Activated T-helper 2 cell treated with anti-CD3 and anti-CD28 coated beads, Interferon-gamma antibody, Interleukin-2, Interleukin-4, amounts not matched to agents 10 μg/mL and 5 μg/mL and 100 μg/mL, durations not matched to agents 14 hours and 24 hours and 36 hours (primary cell): ENCODE data around the gene MEF2D. TPM values are rescaled to one million over a fixed set of nuclear protein-coding genes. Genes with fewer than 3 reads are reported as not detected.
A peak's percentile ranks its signal among the peaks of the same experiment; 100 is the strongest.

ENCODE experiments used
- DNase-seq: peaks from one replicate; pipeline ENCODE4 v3.0.0; 2021; ENCODE audit warnings: low spot score
- H3K27ac Mint-ChIP-seq: one replicate; pipeline ENCODE4 v1.8.0; 2021; ENCODE audit warnings: mixed read lengths
- H3K27me3 Mint-ChIP-seq: one replicate; pipeline ENCODE4 v1.8.0; 2021; ENCODE audit warnings: low read depth, mixed read lengths
- H3K36me3 Mint-ChIP-seq: one replicate; pipeline ENCODE4 v1.8.0; 2021; ENCODE audit warnings: low read depth, mixed read lengths
- H3K4me1 Mint-ChIP-seq: one replicate; pipeline ENCODE4 v1.8.0; 2021; ENCODE audit warnings: low read depth, mixed read lengths
- H3K4me3 Mint-ChIP-seq: one replicate; pipeline ENCODE4 v1.8.0; 2021; ENCODE audit warnings: low read depth, mild to moderate bottlenecking, moderate library complexity, mixed read lengths
- H3K9me3 Mint-ChIP-seq: one replicate; pipeline ENCODE4 v1.8.0; 2021; ENCODE audit warnings: mixed read lengths
- intact Hi-C: fragments of 100-400 bp; cut with micrococcal nuclease; formaldehyde crosslinking; loops from one replicate; pipeline ENCODE4 v1.15.1; 2023
- total RNA-seq: library from RNA; stranded (reverse); gene quantifications from 2 replicates; pipeline ENCODE4 v1.2.3, GENCODE V29; 2022

The MEF2D gene
- total RNA-seq, 1 donor from 2014 or later = 42.1 TPM

GRCh38 chr1:156517748-156518147, 17.2 kb upstream of the MEF2D start:
- intact Hi-C loops = no loop called here
- no peak for DNase-seq
- Mint-ChIP-seq H3K4me1 (no peaks in the 10 kb centered on the region), H3K27ac (no peak overlapping the region), H3K4me3 (no peak overlapping the region), H3K36me3 (no peaks in the 10 kb centered on the region), H3K27me3 (peaks cover 2% of the 10 kb centered on the region), H3K9me3 (no peaks in the 10 kb centered on the region)

GRCh38 chr1:156516821-156517220, 16.2 kb upstream of the MEF2D start:
- no peaks in the 10 kb centered on the region for H3K9me3 Mint-ChIP-seq
- H3K4me1 Mint-ChIP-seq = peaks cover 8% of the 10 kb centered on the region
- intact Hi-C loops = no loop called here
- H3K27me3 Mint-ChIP-seq = peaks cover under 1% of the 10 kb centered on the region
- no peak overlapping the region for H3K27ac Mint-ChIP-seq
- no peak overlapping the region for H3K4me3 Mint-ChIP-seq
- no peak for DNase-seq
- H3K36me3 Mint-ChIP-seq = no peaks in the 10 kb centered on the region

GRCh38 chr1:156515956-156516355, 15.4 kb upstream of the MEF2D start:
- no peak overlapping the region for H3K27ac Mint-ChIP-seq
- intact Hi-C loops = no loop called here

GRCh38 chr1:156513185-156513584, 12.6 kb upstream of the MEF2D start:
- intact Hi-C loops = no loop called here
- Mint-ChIP-seq H3K27me3 (peaks cover 2% of the 10 kb centered on the region), H3K27ac (no peak overlapping the region), H3K36me3 (no peaks in the 10 kb centered on the region), H3K9me3 (no peaks in the 10 kb centered on the region), H3K4me3 (no peak overlapping the region), H3K4me1 (peaks cover 29% of the 10 kb centered on the region)
- DNase-seq = no peak

More at GRCh38 chr1:156515956-156516355, 15.4 kb upstream of the MEF2D start:
- Mint-ChIP-seq H3K9me3 (no peaks in the 10 kb centered on the region), H3K36me3 (no peaks in the 10 kb centered on the region), H3K27me3 (peaks cover 2% of the 10 kb centered on the region), H3K4me1 (peaks cover 11% of the 10 kb centered on the region), H3K4me3 (no peak overlapping the region)
- DNase-seq = no peak

GRCh38 chr1:156511644-156512043, 11.1 kb upstream of the MEF2D start:
- Mint-ChIP-seq H3K4me3 (peak overlapping the region; percentile 33), H3K27ac (peak overlapping the region; percentile 82), H3K27me3 (peaks cover 2% of the 10 kb centered on the region), H3K9me3 (no peaks in the 10 kb centered on the region), H3K36me3 (no peaks in the 10 kb centered on the region), H3K4me1 (peaks cover 38% of the 10 kb centered on the region)
- no peak for DNase-seq
- intact Hi-C loops = no loop called here

GRCh38 chr1:156510709-156511108, 10.1 kb upstream of the MEF2D start:
- intact Hi-C loops = no loop called here
- Mint-ChIP-seq H3K27me3 (peaks cover 2% of the 10 kb centered on the region), H3K4me1 (peaks cover 48% of the 10 kb centered on the region), H3K9me3 (no peaks in the 10 kb centered on the region), H3K36me3 (no peaks in the 10 kb centered on the region), H3K4me3 (no peak overlapping the region), H3K27ac (no peak overlapping the region)
- DNase-seq = no peak

- Mint-ChIP-seq H3K9me3 (no peaks in the 10 kb centered on the region), H3K27me3 (peaks cover 2% of the 10 kb centered on the region), H3K4me3 (no peak overlapping the region), H3K27ac (no peak overlapping the region), H3K4me1 (peaks cover 54% of the 10 kb centered on the region), H3K36me3 (no peaks in the 10 kb centered on the region)
- no peak for DNase-seq
- intact Hi-C loops = loop anchor here (5.0 to 10.0 kb wide), 4 partner anchors 243 to 635 kb away; partner anchors contain the start of genes HDGF and PMF1
These were observed 9.0 kb upstream of the MEF2D start for GRCh38 chr1:156509424-156510034.

GRCh38 chr1:156508955-156509234, 8.3 kb upstream of the MEF2D start:
- no peak overlapping the region for H3K4me3 Mint-ChIP-seq
- intact Hi-C loops = loop anchor here (5.0 to 10.0 kb wide), 4 partner anchors 243 to 636 kb away; partner anchors contain the start of genes HDGF and PMF1
- H3K36me3 Mint-ChIP-seq = no peaks in the 10 kb centered on the region
- H3K27me3 Mint-ChIP-seq = peaks cover 2% of the 10 kb centered on the region
- peak overlapping the region; percentile 75 for H3K27ac Mint-ChIP-seq
- peaks cover 60% of the 10 kb centered on the region for H3K4me1 Mint-ChIP-seq
- DNase-seq = no peak
- no peaks in the 10 kb centered on the region for H3K9me3 Mint-ChIP-seq

GRCh38 chr1:156508205-156508954, 7.8 kb upstream of the MEF2D start:
- peak overlapping the region; percentile 68 for H3K4me3 Mint-ChIP-seq
- intact Hi-C loops = loop anchor here (5.0 to 10.0 kb wide), 4 partner anchors 244 to 636 kb away; partner anchors contain the start of genes HDGF and PMF1
- DNase-seq = no peak
- H3K9me3 Mint-ChIP-seq = no peaks in the 10 kb centered on the region
- no peaks in the 10 kb centered on the region for H3K36me3 Mint-ChIP-seq
- H3K27me3 Mint-ChIP-seq = peaks cover 2% of the 10 kb centered on the region
- H3K27ac Mint-ChIP-seq = peak overlapping the region; percentile 75
- H3K4me1 Mint-ChIP-seq = peaks cover 65% of the 10 kb centered on the region

GRCh38 chr1:156506450-156506849, 5.9 kb upstream of the MEF2D start:
- intact Hi-C loops = loop anchor here (5.0 to 10.0 kb wide), 4 partner anchors 246 to 638 kb away; partner anchors contain the start of genes HDGF and PMF1
- H3K27ac Mint-ChIP-seq = peak overlapping the region; percentile 94
- peaks cover 72% of the 10 kb centered on the region for H3K4me1 Mint-ChIP-seq
- H3K36me3 Mint-ChIP-seq = no peaks in the 10 kb centered on the region
- no peaks in the 10 kb centered on the region for H3K27me3 Mint-ChIP-seq
- H3K4me3 Mint-ChIP-seq = no peak overlapping the region
- H3K9me3 Mint-ChIP-seq = no peaks in the 10 kb centered on the region
- DNase-seq = no peak

- H3K9me3 Mint-ChIP-seq = no peaks in the 10 kb centered on the region
- H3K27me3 Mint-ChIP-seq = no peaks in the 10 kb centered on the region
- H3K4me1 Mint-ChIP-seq = peaks cover 69% of the 10 kb centered on the region
- H3K27ac Mint-ChIP-seq = peak overlapping the region; percentile 94
- no peaks in the 10 kb centered on the region for H3K36me3 Mint-ChIP-seq
- no peak for DNase-seq
- intact Hi-C loops = loop anchor here (1.0 to 10.0 kb wide), 6 partner anchors 19 to 639 kb away; partner anchors contain the start of genes HDGF and PMF1
- H3K4me3 Mint-ChIP-seq = peak overlapping the region; percentile 68
These were observed 5.2 kb upstream of the MEF2D start for GRCh38 chr1:156505679-156506298.

- H3K27ac Mint-ChIP-seq = peak overlapping the region; percentile 94
- peak; percentile 94 for DNase-seq
- no peaks in the 10 kb centered on the region for H3K9me3 Mint-ChIP-seq
- intact Hi-C loops = loop anchor here (1.0 to 10.0 kb wide), 8 partner anchors 19 to 1243 kb away; partner anchors contain the start of genes HDGF, IQGAP3, PMF1 and SCAMP3
- H3K27me3 Mint-ChIP-seq = no peaks in the 10 kb centered on the region
- H3K36me3 Mint-ChIP-seq = no peaks in the 10 kb centered on the region
- peak overlapping the region; percentile 72 for H3K4me3 Mint-ChIP-seq
- H3K4me1 Mint-ChIP-seq = peaks cover 65% of the 10 kb centered on the region
These were observed 4.5 kb upstream of the MEF2D start for GRCh38 chr1:156504821-156505678.
